ENCODE measurements around the gene ZIM2.
"Not testable (repeated sequence)": the region's sequence is repeated elsewhere in the genome, so short reads cannot be mapped to it uniquely, and the experiment has no call there.

Gene ZIM2

DNA sequence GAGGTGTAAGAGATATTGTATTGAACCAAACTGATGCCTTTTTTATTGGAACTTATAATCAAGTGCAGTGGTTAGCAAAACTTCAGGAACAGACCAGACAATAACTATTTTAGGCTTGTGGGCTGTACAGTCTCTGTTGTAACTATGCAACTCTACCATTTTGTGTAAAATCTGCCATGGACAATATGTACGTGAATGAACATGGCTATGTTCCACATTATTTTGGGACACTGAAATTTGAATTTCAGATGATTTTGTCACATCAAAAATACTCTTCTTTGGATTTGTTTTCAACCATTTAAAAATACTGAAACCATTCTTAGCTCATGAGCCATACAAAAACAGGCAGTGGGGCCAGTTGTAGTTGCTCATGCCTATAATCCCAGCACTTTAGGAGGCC is 27.9 kb upstream of the ZIM2 start:
- H3K9me3 ChIP-seq (ENCODE audit: control insufficient read depth, low read length) = no peaks in the 10 kb centered on the region
- no peaks in the 10 kb centered on the region for H3K4me1 ChIP-seq (ENCODE audit: control insufficient read depth, insufficient read depth, low read length, poor library complexity, severe bottlenecking)
- no peak overlapping the region for H3K27ac ChIP-seq (ENCODE audit: insufficient read depth, low read length, poor library complexity, severe bottlenecking)
- DNase-seq = no peak
- no peak overlapping the region for H3K4me3 ChIP-seq (ENCODE audit: insufficient read depth, low read depth, low read length, poor library complexity, severe bottlenecking)
- H3K27me3 ChIP-seq (replicated peaks; ENCODE audit: control insufficient read depth, insufficient read depth, low read length, poor library complexity, severe bottlenecking) = no peaks in the 10 kb centered on the region
- no peaks in the 10 kb centered on the region for H3K36me3 ChIP-seq (ENCODE audit: control insufficient read depth, insufficient read depth, low read length)

DNA sequence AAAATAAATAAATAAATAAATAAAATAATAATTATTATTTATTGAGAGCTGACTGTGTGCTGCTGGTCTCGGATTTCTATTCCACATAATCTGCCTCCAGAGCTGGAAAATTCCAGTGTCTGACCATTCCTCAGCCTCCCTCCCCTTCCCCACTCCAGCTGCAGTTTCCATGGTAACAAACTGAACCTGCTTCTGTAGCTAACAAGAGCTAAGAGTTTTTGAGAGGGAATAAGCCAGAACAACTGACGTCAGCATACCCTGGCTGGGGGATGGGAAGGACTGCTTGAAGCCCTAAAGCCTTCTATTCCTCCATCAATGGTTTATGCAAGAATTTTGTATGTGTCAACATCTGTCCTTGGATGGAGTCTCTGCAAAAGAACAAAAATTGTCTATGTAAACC is 26.0 kb upstream of the ZIM2 start:
- Histone ChIP-seq H3K4me3 (ENCODE audit: insufficient read depth, low read depth, low read length, poor library complexity, severe bottlenecking) (no peak overlapping the region), H3K27ac (ENCODE audit: insufficient read depth, low read length, poor library complexity, severe bottlenecking) (no peak overlapping the region), H3K9me3 (ENCODE audit: control insufficient read depth, low read length) (no peaks in the 10 kb centered on the region), H3K27me3 (replicated peaks; ENCODE audit: control insufficient read depth, insufficient read depth, low read length, poor library complexity, severe bottlenecking) (no peaks in the 10 kb centered on the region), H3K4me1 (ENCODE audit: control insufficient read depth, insufficient read depth, low read length, poor library complexity, severe bottlenecking) (no peaks in the 10 kb centered on the region), H3K36me3 (ENCODE audit: control insufficient read depth, insufficient read depth, low read length) (no peaks in the 10 kb centered on the region)
- DNase-seq = no peak

DNA sequence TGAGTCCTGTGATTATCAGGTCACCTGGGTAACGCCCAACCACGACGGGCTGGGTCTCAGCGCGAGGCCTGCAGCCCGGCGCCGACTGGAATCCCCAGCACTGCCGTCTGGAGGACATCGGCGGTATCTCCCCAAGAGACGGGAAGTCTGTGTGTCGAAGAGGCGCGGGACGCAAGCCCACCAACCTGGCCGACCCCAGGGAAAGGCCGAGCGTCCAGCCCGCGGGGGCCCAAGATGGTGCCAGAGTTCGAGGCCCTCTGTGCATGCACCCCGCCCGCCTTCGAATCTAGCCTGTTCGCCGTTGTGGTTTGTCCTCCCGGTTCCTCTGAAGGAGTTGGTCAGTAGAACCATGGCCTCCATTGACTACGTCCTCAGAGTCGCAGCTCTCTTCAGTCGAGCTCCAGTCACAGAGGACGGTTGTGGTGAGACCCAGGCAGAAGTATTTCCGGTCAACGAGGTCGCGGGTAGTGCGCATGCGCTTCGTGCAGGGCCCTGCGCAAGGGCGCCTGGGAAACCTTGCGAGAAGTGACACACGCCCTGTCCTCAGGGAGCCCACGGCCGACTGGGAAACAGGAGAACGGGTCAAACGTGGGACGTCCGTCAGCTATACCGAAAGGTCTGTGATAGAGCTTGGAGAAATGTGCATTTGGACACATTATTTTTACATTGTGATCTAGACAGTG is 24.1 kb upstream of the ZIM2 start:
- Histone ChIP-seq H3K27me3 (replicated peaks; ENCODE audit: control insufficient read depth, insufficient read depth, low read length, poor library complexity, severe bottlenecking) (no peaks in the 10 kb centered on the region), H3K4me1 (ENCODE audit: control insufficient read depth, insufficient read depth, low read length, poor library complexity, severe bottlenecking) (no peaks in the 10 kb centered on the region), H3K27ac (ENCODE audit: insufficient read depth, low read length, poor library complexity, severe bottlenecking) (no peak overlapping the region), H3K4me3 (ENCODE audit: insufficient read depth, low read depth, low read length, poor library complexity, severe bottlenecking) (no peak overlapping the region), H3K9me3 (ENCODE audit: control insufficient read depth, low read length) (no peaks in the 10 kb centered on the region), H3K36me3 (ENCODE audit: control insufficient read depth, insufficient read depth, low read length) (no peaks in the 10 kb centered on the region)
- DNase-seq = no peak

DNA sequence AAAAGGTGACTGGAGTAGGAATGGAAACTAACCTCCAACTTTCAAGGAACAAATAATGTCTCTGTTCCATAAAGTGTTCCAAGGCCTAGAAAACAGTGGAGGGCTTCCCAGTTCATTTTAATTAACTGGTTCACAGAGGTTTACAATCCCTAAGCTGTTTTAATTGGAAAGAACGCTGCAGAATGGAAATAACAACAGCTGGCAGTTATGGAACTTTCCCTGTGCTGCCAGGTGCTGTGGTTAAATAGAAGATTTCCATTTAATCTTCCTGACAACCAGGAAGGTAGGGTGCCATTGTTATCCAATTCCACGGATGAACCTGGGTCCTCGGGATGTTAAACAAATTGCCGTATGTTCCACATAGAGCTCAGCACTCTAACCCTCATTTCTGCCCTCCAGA is 22.2 kb upstream of the ZIM2 start:
- no peaks in the 10 kb centered on the region for H3K27me3 ChIP-seq (replicated peaks; ENCODE audit: control insufficient read depth, insufficient read depth, low read length, poor library complexity, severe bottlenecking)
- H3K4me1 ChIP-seq (ENCODE audit: control insufficient read depth, insufficient read depth, low read length, poor library complexity, severe bottlenecking) = no peaks in the 10 kb centered on the region
- no peak for DNase-seq
- H3K9me3 ChIP-seq (ENCODE audit: control insufficient read depth, low read length) = no peaks in the 10 kb centered on the region
- H3K27ac ChIP-seq (ENCODE audit: insufficient read depth, low read length, poor library complexity, severe bottlenecking) = no peak overlapping the region
- H3K4me3 ChIP-seq (ENCODE audit: insufficient read depth, low read depth, low read length, poor library complexity, severe bottlenecking) = no peak overlapping the region
- no peaks in the 10 kb centered on the region for H3K36me3 ChIP-seq (ENCODE audit: control insufficient read depth, insufficient read depth, low read length)

DNA sequence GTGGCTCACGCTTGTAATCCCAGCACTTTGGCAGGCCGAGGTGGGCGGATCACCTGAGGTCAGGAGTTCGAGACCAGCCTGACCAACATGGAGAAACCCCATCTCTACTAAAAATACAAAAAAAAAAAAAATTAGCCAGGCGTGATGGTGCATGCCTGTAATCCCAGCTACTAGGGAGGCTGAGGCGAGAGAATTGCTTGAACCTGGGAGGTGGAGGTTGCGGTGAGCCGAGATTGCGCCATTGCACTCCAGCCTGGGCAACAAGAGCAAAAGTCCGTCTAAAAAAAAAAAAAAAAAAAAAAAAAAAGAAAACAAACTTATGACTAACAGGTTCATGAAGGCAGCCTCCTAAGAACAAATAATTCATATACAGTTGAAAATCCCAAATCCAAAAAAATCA is 19.9 kb upstream of the ZIM2 start:
- H3K27me3 ChIP-seq (replicated peaks; ENCODE audit: control insufficient read depth, insufficient read depth, low read length, poor library complexity, severe bottlenecking); DNase-seq; H3K36me3 ChIP-seq (ENCODE audit: control insufficient read depth, insufficient read depth, low read length); H3K4me3 ChIP-seq (ENCODE audit: insufficient read depth, low read depth, low read length, poor library complexity, severe bottlenecking); H3K4me1 ChIP-seq (ENCODE audit: control insufficient read depth, insufficient read depth, low read length, poor library complexity, severe bottlenecking); H3K9me3 ChIP-seq (ENCODE audit: control insufficient read depth, low read length); H3K27ac ChIP-seq (ENCODE audit: insufficient read depth, low read length, poor library complexity, severe bottlenecking): not testable (repeated sequence)

DNA sequence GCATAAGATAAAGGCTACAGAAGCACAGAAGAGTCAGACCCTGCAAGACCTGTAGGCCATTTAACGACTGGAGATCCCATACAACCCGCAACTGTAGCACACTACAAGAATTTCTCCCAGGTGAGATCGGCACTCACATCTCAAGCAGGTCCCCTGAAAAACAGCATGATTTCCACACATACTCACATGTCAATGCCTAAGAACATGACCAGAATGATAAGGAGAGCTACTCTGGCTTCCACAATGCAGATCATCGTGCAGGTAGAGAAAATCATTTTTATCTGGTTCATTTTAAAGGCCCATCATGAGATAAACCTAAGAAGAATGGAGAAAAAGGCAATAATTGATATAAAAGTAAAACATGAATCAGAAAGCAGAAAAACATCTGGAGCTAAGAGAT is 17.5 kb upstream of the ZIM2 start:
- Histone ChIP-seq H3K4me3 (ENCODE audit: insufficient read depth, low read depth, low read length, poor library complexity, severe bottlenecking) (no peak overlapping the region), H3K9me3 (ENCODE audit: control insufficient read depth, low read length) (no peaks in the 10 kb centered on the region), H3K27me3 (replicated peaks; ENCODE audit: control insufficient read depth, insufficient read depth, low read length, poor library complexity, severe bottlenecking) (no peaks in the 10 kb centered on the region), H3K4me1 (ENCODE audit: control insufficient read depth, insufficient read depth, low read length, poor library complexity, severe bottlenecking) (no peaks in the 10 kb centered on the region), H3K36me3 (ENCODE audit: control insufficient read depth, insufficient read depth, low read length) (no peaks in the 10 kb centered on the region), H3K27ac (ENCODE audit: insufficient read depth, low read length, poor library complexity, severe bottlenecking) (no peak overlapping the region)
- DNase-seq = no peak

DNA sequence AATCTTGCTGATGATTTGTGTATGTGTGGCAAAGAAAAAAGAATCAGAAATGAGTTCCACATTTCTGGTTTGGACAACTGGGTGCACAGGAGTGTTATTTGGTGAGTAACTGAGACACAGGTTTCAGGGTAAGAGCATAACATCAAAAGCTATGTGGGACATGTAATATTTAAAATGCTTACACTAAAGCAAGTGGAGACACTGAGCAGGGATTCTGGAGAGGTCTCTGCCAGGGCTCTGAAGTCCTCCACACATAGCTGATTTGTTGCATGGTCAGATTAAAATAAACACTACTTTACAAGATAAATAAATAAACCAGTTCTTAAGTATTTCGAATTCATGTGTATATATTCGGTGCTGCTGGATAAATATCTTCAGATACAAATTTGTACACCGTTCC is 16.3 kb upstream of the ZIM2 start:
- Histone ChIP-seq H3K27me3 (replicated peaks; ENCODE audit: control insufficient read depth, insufficient read depth, low read length, poor library complexity, severe bottlenecking) (no peaks in the 10 kb centered on the region), H3K4me1 (ENCODE audit: control insufficient read depth, insufficient read depth, low read length, poor library complexity, severe bottlenecking) (no peaks in the 10 kb centered on the region), H3K9me3 (ENCODE audit: control insufficient read depth, low read length) (no peaks in the 10 kb centered on the region), H3K36me3 (ENCODE audit: control insufficient read depth, insufficient read depth, low read length) (no peaks in the 10 kb centered on the region), H3K27ac (ENCODE audit: insufficient read depth, low read length, poor library complexity, severe bottlenecking) (no peak overlapping the region), H3K4me3 (ENCODE audit: insufficient read depth, low read depth, low read length, poor library complexity, severe bottlenecking) (no peak overlapping the region)
- no peak for DNase-seq

DNA sequence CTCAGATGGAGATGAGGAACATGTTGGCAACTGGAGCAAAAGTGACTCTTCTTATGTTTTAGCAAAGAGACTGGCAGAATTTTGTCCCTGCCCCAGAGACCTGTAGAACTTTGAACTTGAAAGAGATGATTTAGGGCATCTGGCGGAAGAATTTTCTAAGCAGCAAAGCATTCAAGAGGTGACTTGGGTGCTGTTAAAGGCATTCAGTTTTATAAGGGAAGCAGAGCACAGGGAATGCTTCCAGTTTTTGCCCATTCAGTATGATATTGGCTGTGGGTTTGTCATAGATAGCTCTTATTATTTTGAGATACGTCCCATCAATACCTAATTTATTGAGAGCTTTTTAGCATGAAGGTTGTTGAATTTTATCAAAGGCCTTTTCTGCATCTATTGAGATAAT is 11.8 kb upstream of the ZIM2 start:
- not testable (repeated sequence) for DNase-seq; H3K4me3 ChIP-seq (ENCODE audit: insufficient read depth, low read depth, low read length, poor library complexity, severe bottlenecking); H3K9me3 ChIP-seq (ENCODE audit: control insufficient read depth, low read length); H3K36me3 ChIP-seq (ENCODE audit: control insufficient read depth, insufficient read depth, low read length); H3K27me3 ChIP-seq (replicated peaks; ENCODE audit: control insufficient read depth, insufficient read depth, low read length, poor library complexity, severe bottlenecking); H3K4me1 ChIP-seq (ENCODE audit: control insufficient read depth, insufficient read depth, low read length, poor library complexity, severe bottlenecking); H3K27ac ChIP-seq (ENCODE audit: insufficient read depth, low read length, poor library complexity, severe bottlenecking)

DNA sequence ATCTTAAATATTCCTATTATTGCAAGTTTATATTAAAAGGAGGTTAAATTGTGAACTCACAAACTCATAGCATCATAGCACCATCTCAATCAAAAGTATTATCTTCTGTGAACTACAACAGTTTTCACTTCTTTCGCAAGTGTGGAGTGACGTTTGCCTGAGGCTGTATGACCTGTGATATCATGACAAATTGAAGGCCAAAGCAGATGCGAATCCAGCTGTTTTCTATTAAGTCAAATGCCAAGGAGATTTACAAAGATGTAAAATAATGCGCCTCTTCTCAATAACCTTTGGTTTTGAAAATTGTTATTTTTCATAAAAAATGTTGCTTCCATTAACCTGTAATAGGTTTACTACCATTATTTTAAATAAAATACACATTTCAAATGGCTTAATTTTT is 7.6 kb upstream of the ZIM2 start:
- no peaks in the 10 kb centered on the region for H3K27me3 ChIP-seq (replicated peaks; ENCODE audit: control insufficient read depth, insufficient read depth, low read length, poor library complexity, severe bottlenecking)
- no peak overlapping the region for H3K27ac ChIP-seq (ENCODE audit: insufficient read depth, low read length, poor library complexity, severe bottlenecking)
- no peaks in the 10 kb centered on the region for H3K4me1 ChIP-seq (ENCODE audit: control insufficient read depth, insufficient read depth, low read length, poor library complexity, severe bottlenecking)
- DNase-seq = no peak
- H3K9me3 ChIP-seq (ENCODE audit: control insufficient read depth, low read length) = no peaks in the 10 kb centered on the region
- no peak overlapping the region for H3K4me3 ChIP-seq (ENCODE audit: insufficient read depth, low read depth, low read length, poor library complexity, severe bottlenecking)
- H3K36me3 ChIP-seq (ENCODE audit: control insufficient read depth, insufficient read depth, low read length) = no peaks in the 10 kb centered on the region

DNA sequence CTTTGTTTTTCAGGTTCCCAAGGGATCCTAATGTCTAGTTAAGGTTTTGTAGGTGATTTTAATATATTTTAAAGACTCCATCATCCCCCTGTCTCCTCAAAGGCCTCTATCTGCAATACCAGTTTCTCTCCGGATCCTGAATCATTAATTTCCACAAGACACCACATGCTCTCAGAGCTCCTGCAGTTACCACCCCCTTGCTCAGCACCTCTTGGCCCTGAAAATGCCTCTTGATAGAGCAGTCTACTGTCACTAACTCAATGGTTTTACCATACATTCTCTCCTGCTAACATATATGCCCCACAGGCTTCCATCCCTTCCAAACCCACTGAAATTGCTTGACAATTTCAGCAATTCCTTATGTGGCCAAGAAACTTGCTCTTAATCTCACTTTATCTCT is 1.9 kb upstream of the ZIM2 start:
- DNase-seq = no peak
- Histone ChIP-seq H3K36me3 (ENCODE audit: control insufficient read depth, insufficient read depth, low read length) (no peaks in the 10 kb centered on the region), H3K27me3 (replicated peaks; ENCODE audit: control insufficient read depth, insufficient read depth, low read length, poor library complexity, severe bottlenecking) (no peaks in the 10 kb centered on the region), H3K4me3 (ENCODE audit: insufficient read depth, low read depth, low read length, poor library complexity, severe bottlenecking) (no peak overlapping the region), H3K27ac (ENCODE audit: insufficient read depth, low read length, poor library complexity, severe bottlenecking) (no peak overlapping the region), H3K9me3 (ENCODE audit: control insufficient read depth, low read length) (peaks cover 11% of the 10 kb centered on the region), H3K4me1 (ENCODE audit: control insufficient read depth, insufficient read depth, low read length, poor library complexity, severe bottlenecking) (no peaks in the 10 kb centered on the region)

DNA sequence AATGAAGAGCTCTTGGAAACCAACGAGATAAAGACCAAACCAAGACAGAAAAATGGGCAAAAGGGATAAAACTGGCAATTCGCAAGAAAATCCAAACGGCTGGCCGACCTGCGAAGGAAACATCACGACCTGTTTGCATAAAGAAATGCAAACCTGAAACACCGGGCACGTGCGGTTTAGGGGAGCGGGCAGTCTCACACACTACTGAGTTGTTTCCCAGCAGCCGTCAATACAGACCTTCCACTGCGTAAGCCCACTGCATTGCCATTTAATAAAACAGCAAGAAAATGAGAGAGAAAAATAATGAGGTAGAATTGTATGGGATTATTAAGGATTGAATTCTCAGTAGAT is 642 bp upstream of the ZIM2 start:
- no peak overlapping the region for H3K4me3 ChIP-seq (ENCODE audit: insufficient read depth, low read depth, low read length, poor library complexity, severe bottlenecking)
- H3K4me1 ChIP-seq (ENCODE audit: control insufficient read depth, insufficient read depth, low read length, poor library complexity, severe bottlenecking) = no peaks in the 10 kb centered on the region
- no peaks in the 10 kb centered on the region for H3K36me3 ChIP-seq (ENCODE audit: control insufficient read depth, insufficient read depth, low read length)
- peaks cover 11% of the 10 kb centered on the region for H3K9me3 ChIP-seq (ENCODE audit: control insufficient read depth, low read length)
- no peak overlapping the region for H3K27ac ChIP-seq (ENCODE audit: insufficient read depth, low read length, poor library complexity, severe bottlenecking)
- H3K27me3 ChIP-seq (replicated peaks; ENCODE audit: control insufficient read depth, insufficient read depth, low read length, poor library complexity, severe bottlenecking) = no peaks in the 10 kb centered on the region
- DNase-seq = no peak
